ENCODE measurements around the gene TPCN1.

Gene TPCN1

DNA sequence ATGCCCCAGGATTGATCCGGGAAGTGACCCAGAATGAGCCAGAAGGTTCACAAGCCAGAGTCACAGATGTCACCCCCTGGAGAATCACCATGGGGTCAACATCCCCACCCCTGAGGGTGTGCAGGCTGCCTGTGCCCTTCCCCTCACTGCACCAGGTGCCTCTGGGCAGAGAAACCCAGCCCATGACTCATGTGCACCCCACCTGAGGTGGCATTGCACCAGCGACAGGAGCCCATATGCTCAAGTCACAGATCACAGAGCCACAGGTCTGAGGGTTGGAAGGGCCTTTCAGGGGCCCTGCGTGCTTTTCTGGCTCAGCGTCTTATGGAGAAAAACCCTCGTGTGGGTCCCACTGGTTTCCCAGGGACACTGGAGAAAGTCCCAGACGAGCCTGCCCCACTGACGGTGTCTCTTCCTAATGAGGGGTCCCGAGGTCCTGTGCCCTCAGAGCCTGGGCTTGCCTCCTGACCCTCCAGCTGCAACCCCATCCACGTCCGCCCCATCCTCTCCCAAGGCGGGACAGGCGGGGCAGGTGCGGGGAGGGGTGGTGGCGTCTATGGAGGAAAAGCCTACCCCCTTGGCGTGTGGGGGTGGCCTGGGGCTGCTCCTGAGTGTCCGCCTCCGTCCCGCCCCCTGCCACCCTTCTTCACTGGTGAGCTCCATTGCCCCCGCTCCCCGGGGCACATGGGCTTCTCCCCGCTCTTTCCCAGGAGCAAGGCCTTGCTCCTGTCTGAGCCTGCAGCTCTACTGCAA, 66.1 kb downstream of the TPCN1 start:
- DNase-seq (no peak), ATAC-seq (peak; percentile 55)
- H3K27me3 Mint-ChIP-seq = no peaks in the 10 kb centered on the region
- no peak overlapping the region for H3K4me3 Mint-ChIP-seq
- no peaks in the 10 kb centered on the region for H3K4me1 Mint-ChIP-seq
- H3K27ac Mint-ChIP-seq = no peak overlapping the region
- H3K9me3 Mint-ChIP-seq = no peaks in the 10 kb centered on the region

DNA sequence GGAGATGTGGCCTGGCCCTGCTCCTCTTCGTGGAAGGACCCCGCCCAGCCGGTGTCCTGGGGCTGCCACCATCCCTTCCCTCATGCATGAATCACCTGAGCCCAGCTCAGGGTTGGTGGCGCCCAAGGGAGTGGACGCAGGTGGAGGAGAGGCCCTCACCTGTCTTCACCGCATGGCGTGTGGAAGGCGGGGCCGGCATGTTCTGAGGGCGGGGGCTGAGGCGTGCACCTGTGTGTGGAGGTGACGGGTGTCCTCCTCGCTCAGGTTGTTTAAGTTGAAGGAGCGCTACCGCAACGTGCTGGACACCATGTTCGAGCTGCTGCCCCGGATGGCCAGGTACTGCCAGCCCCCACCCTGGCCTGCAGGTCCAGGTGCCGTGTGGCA, 66.6 kb downstream of the TPCN1 start:
- no peaks in the 10 kb centered on the region for H3K27me3 Mint-ChIP-seq
- no peaks in the 10 kb centered on the region for H3K9me3 Mint-ChIP-seq
- H3K4me3 Mint-ChIP-seq = no peak overlapping the region
- peak; percentile 39 for ATAC-seq
- DNase-seq = no peak
- H3K4me1 Mint-ChIP-seq = no peaks in the 10 kb centered on the region
- no peak overlapping the region for H3K27ac Mint-ChIP-seq

DNA sequence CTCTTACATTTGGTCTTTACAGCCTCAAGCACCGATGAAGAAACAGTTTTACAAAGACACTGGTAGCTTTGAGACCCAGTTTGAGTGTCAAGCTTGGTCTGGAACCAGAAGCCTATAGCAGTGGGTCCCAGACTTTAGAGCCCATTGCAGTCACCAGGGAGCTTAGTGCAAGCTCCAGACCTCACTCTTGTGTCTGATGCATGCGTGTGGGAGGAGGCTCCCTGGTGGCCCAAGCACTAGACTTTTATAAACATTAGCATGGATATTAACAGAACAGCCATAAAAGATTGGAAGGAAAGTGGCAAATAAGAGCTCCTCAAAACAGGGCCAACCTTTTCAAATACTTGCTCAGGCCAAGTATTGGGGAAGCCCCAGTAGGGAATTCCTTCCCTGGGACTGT, 68.1 kb downstream of the TPCN1 start:
- H3K4me3 Mint-ChIP-seq = no peak overlapping the region
- no peaks in the 10 kb centered on the region for H3K27me3 Mint-ChIP-seq
- no peaks in the 10 kb centered on the region for H3K4me1 Mint-ChIP-seq
- ATAC-seq (no peak), DNase-seq (no peak)
- peak overlapping the region; percentile 7 to 25 for H3K27ac Mint-ChIP-seq
- no peaks in the 10 kb centered on the region for H3K9me3 Mint-ChIP-seq

- Mint-ChIP-seq H3K9me3 (no peaks in the 10 kb centered on the region), H3K4me1 (no peaks in the 10 kb centered on the region), H3K4me3 (no peak overlapping the region), H3K27ac (peak overlapping the region in 1 of 2 donors; percentile 76), H3K27me3 (no peaks in the 10 kb centered on the region)
- no peak for ATAC-seq
- no peak for DNase-seq
These were observed 69.2 kb downstream of the TPCN1 start for GRCh38 chr12:113290506-113290905.

DNA sequence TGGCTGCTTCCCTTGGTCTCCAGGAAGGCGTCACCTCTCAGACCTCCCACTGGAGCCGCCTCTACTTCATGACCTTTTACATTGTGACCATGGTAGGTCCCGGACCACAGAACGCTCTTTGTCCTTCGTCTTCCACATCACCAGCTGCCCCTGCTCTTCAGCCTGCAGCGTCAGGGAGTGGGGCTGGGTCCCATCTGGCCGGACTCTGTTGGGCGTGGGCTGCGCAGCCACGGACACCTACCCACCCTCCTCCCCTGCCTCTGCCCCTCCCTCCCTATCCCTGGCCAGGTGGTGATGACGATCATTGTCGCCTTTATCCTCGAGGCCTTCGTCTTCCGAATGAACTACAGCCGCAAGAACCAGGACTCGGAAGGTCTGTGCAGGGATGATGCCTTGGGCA, 70.3 kb downstream of the TPCN1 start:
- no peak overlapping the region for H3K27ac Mint-ChIP-seq
- H3K9me3 Mint-ChIP-seq = no peaks in the 10 kb centered on the region
- no peak for DNase-seq
- ATAC-seq = no peak
- no peaks in the 10 kb centered on the region for H3K27me3 Mint-ChIP-seq
- no peak overlapping the region for H3K4me3 Mint-ChIP-seq
- H3K4me1 Mint-ChIP-seq = no peaks in the 10 kb centered on the region

GRCh38 chr12:113292091-113292490, 70.8 kb downstream of the TPCN1 start:
- Mint-ChIP-seq H3K27me3 (no peaks in the 10 kb centered on the region), H3K27ac (no peak overlapping the region), H3K9me3 (no peaks in the 10 kb centered on the region), H3K4me3 (no peak overlapping the region), H3K4me1 (no peaks in the 10 kb centered on the region)
- ATAC-seq = no peak
- no peak for DNase-seq

- Mint-ChIP-seq H3K27ac (peak overlapping the region in 1 of 2 donors; percentile 64), H3K4me1 (no peaks in the 10 kb centered on the region), H3K9me3 (no peaks in the 10 kb centered on the region), H3K4me3 (no peak overlapping the region), H3K27me3 (no peaks in the 10 kb centered on the region)
- ATAC-seq (no peak), DNase-seq (no peak)
These were observed 71.3 kb downstream of the TPCN1 start for GRCh38 chr12:113292547-113292946.

DNA sequence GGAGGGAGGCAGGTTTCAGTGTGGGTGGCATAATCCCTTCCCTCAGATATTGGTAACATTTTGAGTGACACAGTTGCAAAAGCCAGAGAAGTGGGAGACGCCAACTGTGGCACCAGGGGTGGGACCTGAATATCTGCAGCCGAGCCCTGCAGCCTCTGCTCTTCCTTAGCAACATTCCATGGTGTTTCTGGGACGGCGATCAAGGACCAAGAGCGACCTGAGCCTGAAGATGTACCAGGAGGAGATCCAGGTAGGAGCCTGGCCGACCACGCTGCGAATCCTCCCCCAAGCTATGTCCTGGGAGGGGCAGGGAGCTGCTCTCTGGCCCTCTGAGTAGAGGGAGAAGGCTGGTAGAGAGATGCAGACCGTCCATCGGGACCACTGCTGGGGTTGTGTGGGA, 71.8 kb downstream of the TPCN1 start:
- Mint-ChIP-seq H3K4me3 (no peak overlapping the region), H3K4me1 (no peaks in the 10 kb centered on the region), H3K9me3 (no peaks in the 10 kb centered on the region), H3K27ac (peak overlapping the region in 1 of 2 donors; percentile 80), H3K27me3 (no peaks in the 10 kb centered on the region)
- DNase-seq (no peak), ATAC-seq (no peak)

- H3K9me3 Mint-ChIP-seq = no peaks in the 10 kb centered on the region
- H3K27ac Mint-ChIP-seq = no peak overlapping the region
- ATAC-seq (no peak), DNase-seq (no peak)
- H3K4me3 Mint-ChIP-seq = no peak overlapping the region
- H3K4me1 Mint-ChIP-seq = no peaks in the 10 kb centered on the region
- H3K27me3 Mint-ChIP-seq = no peaks in the 10 kb centered on the region
These were observed 74.8 kb downstream of the TPCN1 start for GRCh38 chr12:113295886-113296556.

DNA sequence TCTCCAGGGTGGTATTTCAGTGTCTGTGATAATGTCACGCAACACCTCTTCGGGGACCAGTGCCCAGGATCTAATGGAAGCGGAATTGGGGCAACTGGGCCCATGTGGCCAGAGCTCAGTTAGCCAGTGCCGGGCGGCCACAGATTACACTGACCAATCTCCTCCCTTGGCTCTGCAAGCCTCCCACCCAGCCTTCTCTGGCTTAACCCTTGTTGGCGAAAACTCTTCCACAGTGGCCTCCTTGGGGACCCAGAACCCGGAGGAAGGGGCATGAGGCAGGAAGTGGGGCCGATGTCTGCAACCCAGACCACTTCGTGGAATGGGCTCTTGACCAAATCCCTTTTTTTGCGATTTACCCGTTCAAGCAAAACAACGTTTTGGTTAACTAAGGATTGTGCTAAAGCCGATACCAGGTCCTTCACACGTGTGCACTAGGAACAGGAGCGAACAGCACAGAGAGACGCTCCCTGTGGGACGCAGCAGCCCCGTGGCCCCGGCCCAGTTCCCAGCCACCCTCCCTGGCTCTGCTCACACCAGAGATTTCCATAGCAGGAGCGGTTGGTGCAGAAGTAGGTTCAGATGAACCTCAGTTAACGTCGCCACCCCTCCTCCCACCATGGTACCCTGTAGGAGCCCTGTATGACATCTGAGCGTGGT, 75.4 kb downstream of the TPCN1 start:
- no peaks in the 10 kb centered on the region for H3K9me3 Mint-ChIP-seq
- peak; percentile 14 for ATAC-seq
- no peaks in the 10 kb centered on the region for H3K27me3 Mint-ChIP-seq
- no peaks in the 10 kb centered on the region for H3K4me1 Mint-ChIP-seq
- H3K27ac Mint-ChIP-seq = peak overlapping the region in 1 of 2 donors; percentile 21
- H3K4me3 Mint-ChIP-seq = no peak overlapping the region
- DNase-seq = no peak

GRCh38 chr12:113297214-113297587, 75.9 kb downstream of the TPCN1 start:
- DNase-seq (no peak), ATAC-seq (peak; percentile 6)
- peaks cover 2% of the 10 kb centered on the region for H3K4me1 Mint-ChIP-seq
- H3K27me3 Mint-ChIP-seq = no peaks in the 10 kb centered on the region
- H3K9me3 Mint-ChIP-seq = no peaks in the 10 kb centered on the region
- peak overlapping the region in 1 of 2 donors; percentile 21 for H3K27ac Mint-ChIP-seq
- H3K4me3 Mint-ChIP-seq = no peak overlapping the region

DNA sequence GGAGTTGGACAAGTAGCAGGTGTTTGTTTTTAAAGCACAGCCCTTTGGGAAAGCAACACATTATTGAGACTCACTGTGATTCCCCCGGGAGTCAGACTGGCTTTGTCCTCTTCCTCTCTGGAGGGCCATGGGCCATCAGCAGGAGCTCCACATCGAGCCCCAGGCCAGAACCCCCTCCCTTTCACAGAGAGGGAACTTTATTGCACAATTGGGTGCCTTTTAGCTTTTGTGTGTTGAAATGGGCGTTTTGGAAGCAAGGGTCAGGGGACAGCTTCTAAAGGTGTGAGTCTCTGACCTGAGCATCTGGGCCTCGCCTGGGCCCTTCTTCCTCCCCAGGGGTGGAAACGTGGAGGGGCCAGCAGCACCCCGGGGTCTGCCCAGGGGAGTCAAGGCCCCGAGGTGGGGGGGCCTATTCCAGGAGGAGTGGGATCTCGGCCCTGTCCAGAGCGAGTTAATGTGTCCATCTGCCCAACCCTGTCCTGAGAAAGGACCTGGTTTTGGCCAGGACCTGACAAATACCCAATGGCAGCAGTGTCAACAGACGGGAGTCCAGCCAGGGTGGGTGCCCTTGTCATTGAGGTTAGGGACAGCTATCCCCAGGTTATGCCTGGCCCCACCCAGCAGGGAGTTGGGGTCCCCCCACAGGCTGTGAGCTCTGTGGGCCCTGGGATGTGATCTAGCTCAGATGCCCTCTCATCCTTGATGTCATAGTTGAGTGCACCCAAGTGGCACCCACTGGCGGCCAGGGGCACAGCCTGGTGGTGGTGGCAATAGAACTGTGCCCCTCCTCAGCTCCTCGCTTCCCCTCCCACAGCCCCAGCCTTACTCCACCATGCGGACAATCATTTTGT, 76.6 kb downstream of the TPCN1 start:
- H3K9me3 Mint-ChIP-seq = no peaks in the 10 kb centered on the region
- ATAC-seq (peak; percentile 21), DNase-seq (no peak)
- no peaks in the 10 kb centered on the region for H3K27me3 Mint-ChIP-seq
- no peak overlapping the region for H3K4me3 Mint-ChIP-seq
- H3K27ac Mint-ChIP-seq = peak overlapping the region; percentile 26 to 59
- peaks cover 8% of the 10 kb centered on the region for H3K4me1 Mint-ChIP-seq

- H3K9me3 Mint-ChIP-seq = no peaks in the 10 kb centered on the region
- no peaks in the 10 kb centered on the region for H3K27me3 Mint-ChIP-seq
- H3K4me1 Mint-ChIP-seq = peaks cover 14% of the 10 kb centered on the region
- H3K27ac Mint-ChIP-seq = peak overlapping the region; percentile 26 to 59
- no peak overlapping the region for H3K4me3 Mint-ChIP-seq
- ATAC-seq = no peak
- no peak for DNase-seq
These were observed 77.2 kb downstream of the TPCN1 start for GRCh38 chr12:113298472-113298817.

DNA sequence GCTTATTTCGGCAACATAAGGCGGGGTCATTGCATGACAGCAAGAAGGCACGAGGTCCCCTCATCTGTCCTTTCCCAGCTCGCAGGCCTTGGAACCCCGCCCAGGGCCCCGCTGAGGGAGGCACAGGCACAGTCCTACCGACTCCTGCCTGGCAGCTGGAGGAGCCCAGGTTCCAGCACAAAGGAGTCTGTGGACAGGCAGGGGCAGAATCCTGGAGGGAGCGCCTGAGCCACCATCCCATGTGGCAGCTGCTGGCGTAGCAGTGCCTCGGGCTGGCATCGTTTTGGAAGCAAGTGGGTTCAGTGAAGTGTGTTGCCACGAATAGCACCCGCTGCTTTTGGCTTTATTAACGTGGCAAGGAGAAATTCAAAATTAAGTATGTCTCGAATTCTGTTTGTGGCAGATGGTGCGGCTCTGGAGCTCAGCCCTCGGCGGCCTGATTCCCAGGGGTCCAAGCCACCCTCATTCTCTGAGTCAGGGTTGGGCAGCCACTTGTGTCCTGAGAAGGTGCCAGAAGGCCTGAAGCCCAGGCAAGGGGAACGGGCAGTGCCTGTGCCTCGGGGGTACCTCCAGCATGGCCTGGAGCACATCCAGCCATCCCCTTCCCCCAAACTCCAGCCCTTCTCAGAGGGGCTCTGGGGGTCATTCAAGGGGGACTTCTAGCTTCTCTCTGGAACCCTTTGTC, 77.7 kb downstream of the TPCN1 start:
- Mint-ChIP-seq H3K9me3 (no peaks in the 10 kb centered on the region), H3K4me1 (peaks cover 19% of the 10 kb centered on the region), H3K27ac (peak overlapping the region in 1 of 2 donors; percentile 63), H3K27me3 (no peaks in the 10 kb centered on the region), H3K4me3 (no peak overlapping the region)
- DNase-seq (no peak), ATAC-seq (no peak)

DNA sequence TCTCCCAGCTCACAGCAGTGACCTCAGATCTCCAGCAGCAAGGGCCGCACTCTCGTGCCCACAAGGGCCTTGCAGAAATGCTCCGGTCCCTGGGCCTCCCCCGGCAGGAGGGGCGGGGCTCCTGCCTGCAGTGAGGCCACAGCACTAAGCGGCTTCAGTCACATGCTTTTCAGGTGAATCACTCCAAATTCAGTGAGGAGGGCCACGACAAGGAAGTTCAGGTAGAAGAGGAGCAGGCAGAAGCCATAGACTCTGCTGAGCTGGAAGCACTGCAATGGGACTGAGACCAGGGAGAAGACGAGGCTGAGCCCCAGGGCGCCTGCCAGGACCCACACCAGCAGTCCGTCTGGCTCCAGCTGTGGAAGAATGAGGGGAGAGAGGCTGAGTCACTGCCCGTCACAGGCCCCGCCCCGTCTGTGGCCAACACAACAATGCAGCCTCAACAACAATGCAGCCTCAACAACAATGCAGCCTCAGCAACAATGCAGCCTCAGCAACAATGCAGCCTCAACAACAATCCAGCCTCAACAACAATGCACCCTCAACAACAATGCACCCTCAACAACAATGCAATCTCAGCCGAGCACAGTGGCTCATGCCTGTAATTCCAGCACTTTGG, 78.5 kb downstream of the TPCN1 start:
- no peaks in the 10 kb centered on the region for H3K27me3 Mint-ChIP-seq
- no peak overlapping the region for H3K4me3 Mint-ChIP-seq
- H3K4me1 Mint-ChIP-seq = peaks cover 19% of the 10 kb centered on the region
- peak overlapping the region in 1 of 2 donors; percentile 82 for H3K27ac Mint-ChIP-seq
- no peaks in the 10 kb centered on the region for H3K9me3 Mint-ChIP-seq
- DNase-seq (no peak), ATAC-seq (no peak)
